SK-N-SH (cell line): Measurements from ENCODE around the gene PLA2G5. TPM values are rescaled to one million over a fixed set of nuclear protein-coding genes. Genes with fewer than 3 reads are reported as not detected.

ENCODE experiments used
- CTCF ChIA-PET: fragments of 300-600, 350-600 bp; formaldehyde crosslinking; extraction: SDS; loops from one replicate; lab custom pipeline; 2021; lab: Yijun Ruan, JAX
- POLR2A ChIA-PET: fragments of 350-600 bp; sonication (Branson Sonifier 250); formaldehyde crosslinking; extraction: SDS; loops from one replicate; lab custom pipeline; 2020; ENCODE audit warnings: antibody characterized with exemption, inconsistent platforms; lab: Yijun Ruan, JAX
- DNase-seq: peaks from one replicate; pipeline ENCODE4 v3.0.0; 2012
- H2AFZ ChIP-seq: fragments of 200-600 bp; sonication (generic); 2 replicates; pipeline ENCODE4 v1.8.1; 2016; ENCODE audit warnings: antibody characterized with exemption, mild to moderate bottlenecking, low read depth
- H3F3A ChIP-seq: fragments of 200-600 bp; sonication (generic); replicated peaks from 2 replicates; pipeline ENCODE3; 2016; ENCODE audit warnings: antibody characterized with exemption, mild to moderate bottlenecking; ENCODE audit not compliant: insufficient read depth
- H3K27ac ChIP-seq, 2 experiments: fragments of 200-500 bp in 1 of 2; fragments of 200-600 bp in 1 of 2; sonication (Bioruptor generic) in 1 of 2; sonication (generic), shearing (Covaris generic) in 1 of 2; 2 replicates each; pipeline versions ENCODE4 v1.5.1 to v1.6.1; 2014 to 2016; ENCODE audit warnings: low read depth in 2 of 2, inconsistent platforms in 1 of 2, low read length in 1 of 2, mild to moderate bottlenecking in 1 of 2, mixed read lengths in 1 of 2
- H3K27me3 ChIP-seq: fragments of 200-600 bp; sonication (generic), shearing (Covaris generic); 2 replicates; pipeline ENCODE4 v1.6.1; 2016; ENCODE audit warnings: mixed run types; ENCODE audit not compliant: insufficient read depth
- H3K36me3 ChIP-seq, 2 experiments: fragments of 200-500 bp in 1 of 2; fragments of 200-600 bp in 1 of 2; sonication (Bioruptor generic) in 1 of 2; sonication (generic) in 1 of 2; replicated peaks in 1 of 2; 2 replicates each; pipeline versions ENCODE3 to v1.5.1; 2014 to 2016; ENCODE audit warnings: low read length in 1 of 2, mild to moderate bottlenecking in 1 of 2; ENCODE audit not compliant: insufficient read depth in 2 of 2, control insufficient read depth in 1 of 2
- H3K4me1 ChIP-seq, 2 experiments: fragments of 200-500 bp in 1 of 2; fragments of 200-600 bp in 1 of 2; sonication (Bioruptor generic) in 1 of 2; sonication (generic), shearing (Covaris generic) in 1 of 2; 2 replicates each; pipeline versions ENCODE4 v1.5.1 to v1.6.1; 2014 to 2016; ENCODE audit warnings: low read depth in 1 of 2, low read length in 1 of 2, mixed run types in 1 of 2; ENCODE audit not compliant: insufficient read depth in 2 of 2, control insufficient read depth in 1 of 2
- H3K4me2 ChIP-seq: fragments of 200-600 bp; sonication (generic), shearing (Covaris generic); 2 replicates; pipeline ENCODE4 v1.6.1; 2017; ENCODE audit warnings: mixed run types
- H3K4me3 ChIP-seq, 2 experiments: fragments of 200-500 bp in 1 of 2; fragments of 200-600 bp in 1 of 2; sonication (Bioruptor generic) in 1 of 2; sonication (generic), shearing (Covaris generic) in 1 of 2; 2 replicates each; pipeline versions ENCODE4 v1.5.1 to v1.8.1; 2014 to 2016; ENCODE audit warnings: low read depth in 2 of 2, inconsistent platforms in 1 of 2, low read length in 1 of 2, mild to moderate bottlenecking in 1 of 2, mixed read lengths in 1 of 2, moderate library complexity in 1 of 2
- H3K79me2 ChIP-seq: fragments of 200-600 bp; sonication (generic); 2 replicates; pipeline ENCODE4 v1.8.1; 2017; ENCODE audit warnings: mild to moderate bottlenecking; ENCODE audit not compliant: insufficient read depth
- H3K9ac ChIP-seq: fragments of 200-600 bp; sonication (generic); 2 replicates; pipeline ENCODE4 v1.6.1; 2017; ENCODE audit warnings: mixed run types
- H3K9me2 ChIP-seq: fragments of 200-600 bp; sonication (generic); 2 replicates; pipeline ENCODE4 v1.6.1; 2017; ENCODE audit warnings: mixed run types
- H3K9me3 ChIP-seq: fragments of 200-600 bp; sonication (generic); 2 replicates; pipeline ENCODE4 v1.6.1; 2017; ENCODE audit warnings: mixed run types, mild to moderate bottlenecking, moderate library complexity
- H4K20me1 ChIP-seq: fragments of 200-600 bp; sonication (generic); 2 replicates; pipeline ENCODE4 v1.6.1; 2017; ENCODE audit warnings: mild to moderate bottlenecking, mixed run types; ENCODE audit not compliant: insufficient read depth
- CHD2 ChIP-seq: fragments of 150-350 bp; IDR thresholded peaks from 2 replicates; pipeline ENCODE4 v1.6.1; 2018; ENCODE audit warnings: low read length; ENCODE audit not compliant: partially characterized antibody
- ELF1 ChIP-seq: IDR thresholded peaks from 2 replicates; pipeline ENCODE4 v1.4.0; 2012
- FOSL2 ChIP-seq: IDR thresholded peaks from 2 replicates; pipeline ENCODE4 v1.4.0; 2012; ENCODE audit warnings: low read depth, mild to moderate bottlenecking, moderate library complexity, borderline replicate concordance
- FOXM1 ChIP-seq: IDR thresholded peaks from 2 replicates; pipeline ENCODE4 v1.4.0; 2012; ENCODE audit warnings: low read depth, mild to moderate bottlenecking
- GATA2 ChIP-seq: sonication (generic); formaldehyde crosslinking; IDR thresholded peaks from 2 replicates; pipeline ENCODE4 v1.5.0; 2020; ENCODE audit warnings: mild to moderate bottlenecking, missing genetic modification reagents
- NFIC ChIP-seq: IDR thresholded peaks from 2 replicates; pipeline ENCODE4 v1.4.0; 2012; ENCODE audit warnings: borderline replicate concordance
- NRF1 ChIP-seq: IDR thresholded peaks from 2 replicates; pipeline ENCODE4 v1.6.1; 2012; ENCODE audit warnings: low read depth, mild to moderate bottlenecking, low read length
- POLR2AphosphoS5 ChIP-seq: IDR thresholded peaks from 2 replicates; pipeline ENCODE4 v1.6.1; 2012; ENCODE audit warnings: low read depth, low read length
- RFX5 ChIP-seq: IDR thresholded peaks from 2 replicates; pipeline ENCODE4 v1.6.1; 2012; ENCODE audit warnings: mild to moderate bottlenecking, improper control_type of control experiment, low read length
- SIN3A ChIP-seq: IDR thresholded peaks from 2 replicates; pipeline ENCODE4 v1.6.1; 2012; ENCODE audit warnings: low read depth, mild to moderate bottlenecking, low read length, moderate library complexity, borderline replicate concordance
- TAF1 ChIP-seq: IDR thresholded peaks from 2 replicates; pipeline ENCODE4 v1.6.1; 2012; ENCODE audit warnings: low read depth, mild to moderate bottlenecking, low read length, moderate library complexity, borderline replicate concordance
- TEAD4 ChIP-seq: IDR thresholded peaks from 2 replicates; pipeline ENCODE4 v1.4.0; 2012; ENCODE audit warnings: mild to moderate bottlenecking, borderline replicate concordance; ENCODE audit not compliant: insufficient read depth
- YY1 ChIP-seq: IDR thresholded peaks from 2 replicates; pipeline ENCODE4 v1.4.0; 2012; ENCODE audit warnings: low read depth, mild to moderate bottlenecking
- ZBTB33 ChIP-seq: IDR thresholded peaks from 2 replicates; pipeline ENCODE4 v1.4.0; 2012; ENCODE audit warnings: low read depth, borderline replicate concordance
- WGBS: methylation state at CpG from one replicate; pipeline ENCODE4 v1.1.6; 2017; ENCODE audit warnings: low lambda C conversion rate; 5-methylcytosine and 5-hydroxymethylcytosine counted together
- polyA plus RNA-seq, 3 experiments: library from polyadenylated mRNA; depleted of rRNA; stranded (reverse); fragments of >200 nt; gene quantifications; 2 replicates each; pipeline ENCODE4 v1.2.3, GENCODE V29; 2012

PLA2G5 gene
- polyA plus RNA-seq, 1 of the 3 experiments (the other 2 are of a cell fraction) = not detected

GRCh38 chr1:20117236-20117635, 47.2 kb downstream of the PLA2G5 start:
- no peaks in the 10 kb centered on the region for H3K9me2 ChIP-seq
- peaks cover 5% of the 10 kb centered on the region; the same call in 1 of the 2 replicates for H3K27me3 ChIP-seq
- DNase-seq = no peak
- H3K79me2 ChIP-seq = no peaks in the 10 kb centered on the region
- H2AFZ ChIP-seq = no peak overlapping the region
- ChIA-PET CTCF (interaction anchor here (0.8 to 1.6 kb wide), 4 partner anchors 16 to 142 kb away, joined by 3 to 5 read pairs (median 4); no protein-coding TSS in a partner anchor), POLR2A (no interaction called here)
- H3K4me3 ChIP-seq = no peak overlapping the region
- no peaks in the 10 kb centered on the region for H4K20me1 ChIP-seq
- no peak overlapping the region for H3K9ac ChIP-seq
- H3K4me1 ChIP-seq = no peaks in the 10 kb centered on the region
- H3K9me3 ChIP-seq = no peaks in the 10 kb centered on the region
- no peak overlapping the region for H3K4me2 ChIP-seq
- no peaks in the 10 kb centered on the region for H3F3A ChIP-seq
- TF ChIP-seq RFX5 (no peak), YY1 (no peak), NRF1 (no peak), TEAD4 (no peak), POLR2AphosphoS5 (no peak), TAF1 (no peak), GATA2 (no peak), NFIC (no peak), ZBTB33 (no peak), FOXM1 (no peak), ELF1 (no peak), SIN3A (no peak), FOSL2 (no peak), CHD2 (no peak)
- no peaks in the 10 kb centered on the region for H3K36me3 ChIP-seq
- H3K27ac ChIP-seq = no peak overlapping the region

- Histone ChIP-seq H2AFZ (no peak within 1 kb of the TSS), H3K4me2 (no peak within 1 kb of the TSS), H3K27me3 (peaks cover 5% of the 10 kb centered on the region; the same call in 1 of the 2 replicates), H3K36me3 (no peaks in the 10 kb centered on the region), H3K27ac (no peak within 1 kb of the TSS), H3K9ac (no peak within 1 kb of the TSS), H4K20me1 (no peaks in the 10 kb centered on the region), H3K9me3 (no peaks in the 10 kb centered on the region), H3F3A (no peaks in the 10 kb centered on the region), H3K4me3 (no peak within 1 kb of the TSS), H3K79me2 (no peaks in the 10 kb centered on the region), H3K9me2 (no peaks in the 10 kb centered on the region), H3K4me1 (peaks cover 0 to 4% of the 10 kb centered on the region in 2 experiments; a peak in 1 of 4 replicates)
- ChIA-PET CTCF (interaction anchor here (1.2 to 1.6 kb wide), 2 partner anchors 8 to 32 kb away, joined by 4 to 6 read pairs; no protein-coding TSS in a partner anchor), POLR2A (no interaction called here)
- WGBS = no CpG with 5 or more reads among the region's 2 CpGs
- TF ChIP-seq SIN3A = no peak
- no peak for DNase-seq
These were observed 49.4 kb downstream of the PLA2G5 start, which contains the start of gene PLA2G2D for GRCh38 chr1:20119347-20119746. Gene PLA2G2D, minus strand, starts transcription at chr1:20119536. Its CDS starts 38 bp downstream, at chr1:20119498.
